HepG2 (cell line): ENCODE measurements around the gene ANKS6.

Experiments
- KMT2A ChIP-seq: sonication (generic); formaldehyde crosslinking; IDR thresholded peaks from 2 replicates; pipeline ENCODE4 v1.4.0; 2020; ENCODE audit warnings: missing genetic modification reagents
- TF ChIP-seq, protein P1 (sequence below): sonication (generic); formaldehyde crosslinking; IDR thresholded peaks from 2 replicates; pipeline ENCODE4 v1.5.0; 2020; ENCODE audit warnings: mild to moderate bottlenecking, missing genetic modification reagents, moderate library complexity
- TF ChIP-seq, protein P2 (sequence below): IDR thresholded peaks from 2 replicates; pipeline ENCODE4 v1.6.1; 2012; ENCODE audit warnings: low read length, improper control_type of control experiment

DNA sequence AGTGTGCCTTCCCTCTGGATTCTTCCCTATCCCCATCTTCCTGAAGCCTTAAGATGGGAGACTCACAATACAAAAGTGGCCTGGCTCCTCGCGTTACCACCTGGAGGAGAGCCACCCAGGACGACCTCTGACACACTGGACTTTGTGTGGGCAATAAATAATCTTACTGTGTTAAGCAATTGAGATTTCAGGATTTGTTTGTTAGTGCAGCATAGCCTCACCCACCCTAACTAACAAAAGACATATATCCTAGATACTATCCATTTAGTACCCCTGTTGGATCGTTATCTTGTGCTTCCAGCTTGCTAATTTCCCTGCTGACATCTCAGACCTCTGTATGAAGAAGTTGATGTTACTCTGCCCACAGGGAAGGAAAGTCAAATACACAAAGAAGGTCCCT, 95.6 kb downstream of the ANKS6 start:
- no peak for TF ChIP-seq KMT2A (CRISPR knock-in tag)
- TF ChIP-seq, protein P1, sequence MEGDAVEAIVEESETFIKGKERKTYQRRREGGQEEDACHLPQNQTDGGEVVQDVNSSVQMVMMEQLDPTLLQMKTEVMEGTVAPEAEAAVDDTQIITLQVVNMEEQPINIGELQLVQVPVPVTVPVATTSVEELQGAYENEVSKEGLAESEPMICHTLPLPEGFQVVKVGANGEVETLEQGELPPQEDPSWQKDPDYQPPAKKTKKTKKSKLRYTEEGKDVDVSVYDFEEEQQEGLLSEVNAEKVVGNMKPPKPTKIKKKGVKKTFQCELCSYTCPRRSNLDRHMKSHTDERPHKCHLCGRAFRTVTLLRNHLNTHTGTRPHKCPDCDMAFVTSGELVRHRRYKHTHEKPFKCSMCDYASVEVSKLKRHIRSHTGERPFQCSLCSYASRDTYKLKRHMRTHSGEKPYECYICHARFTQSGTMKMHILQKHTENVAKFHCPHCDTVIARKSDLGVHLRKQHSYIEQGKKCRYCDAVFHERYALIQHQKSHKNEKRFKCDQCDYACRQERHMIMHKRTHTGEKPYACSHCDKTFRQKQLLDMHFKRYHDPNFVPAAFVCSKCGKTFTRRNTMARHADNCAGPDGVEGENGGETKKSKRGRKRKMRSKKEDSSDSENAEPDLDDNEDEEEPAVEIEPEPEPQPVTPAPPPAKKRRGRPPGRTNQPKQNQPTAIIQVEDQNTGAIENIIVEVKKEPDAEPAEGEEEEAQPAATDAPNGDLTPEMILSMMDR = no peak
- TF ChIP-seq, protein P2, sequence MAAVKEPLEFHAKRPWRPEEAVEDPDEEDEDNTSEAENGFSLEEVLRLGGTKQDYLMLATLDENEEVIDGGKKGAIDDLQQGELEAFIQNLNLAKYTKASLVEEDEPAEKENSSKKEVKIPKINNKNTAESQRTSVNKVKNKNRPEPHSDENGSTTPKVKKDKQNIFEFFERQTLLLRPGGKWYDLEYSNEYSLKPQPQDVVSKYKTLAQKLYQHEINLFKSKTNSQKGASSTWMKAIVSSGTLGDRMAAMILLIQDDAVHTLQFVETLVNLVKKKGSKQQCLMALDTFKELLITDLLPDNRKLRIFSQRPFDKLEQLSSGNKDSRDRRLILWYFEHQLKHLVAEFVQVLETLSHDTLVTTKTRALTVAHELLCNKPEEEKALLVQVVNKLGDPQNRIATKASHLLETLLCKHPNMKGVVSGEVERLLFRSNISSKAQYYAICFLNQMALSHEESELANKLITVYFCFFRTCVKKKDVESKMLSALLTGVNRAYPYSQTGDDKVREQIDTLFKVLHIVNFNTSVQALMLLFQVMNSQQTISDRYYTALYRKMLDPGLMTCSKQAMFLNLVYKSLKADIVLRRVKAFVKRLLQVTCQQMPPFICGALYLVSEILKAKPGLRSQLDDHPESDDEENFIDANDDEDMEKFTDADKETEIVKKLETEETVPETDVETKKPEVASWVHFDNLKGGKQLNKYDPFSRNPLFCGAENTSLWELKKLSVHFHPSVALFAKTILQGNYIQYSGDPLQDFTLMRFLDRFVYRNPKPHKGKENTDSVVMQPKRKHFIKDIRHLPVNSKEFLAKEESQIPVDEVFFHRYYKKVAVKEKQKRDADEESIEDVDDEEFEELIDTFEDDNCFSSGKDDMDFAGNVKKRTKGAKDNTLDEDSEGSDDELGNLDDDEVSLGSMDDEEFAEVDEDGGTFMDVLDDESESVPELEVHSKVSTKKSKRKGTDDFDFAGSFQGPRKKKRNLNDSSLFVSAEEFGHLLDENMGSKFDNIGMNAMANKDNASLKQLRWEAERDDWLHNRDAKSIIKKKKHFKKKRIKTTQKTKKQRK = no peak
